Hepatocyte (in vitro differentiated cells): ENCODE measurements around the gene OPCML.

Experiments
- CTCF ChIP-seq: fragments of 200-600 bp; sonication (generic); IDR thresholded peaks from 2 replicates; pipeline ENCODE4 v1.5.1; 2016; ENCODE audit warnings: antibody characterized with exemption, mild to moderate bottlenecking; ENCODE audit not compliant: poor library complexity
- EZH2 ChIP-seq: fragments of 200-600 bp; sonication (generic); IDR thresholded peaks from 2 replicates; pipeline ENCODE4 v1.6.1; 2016; ENCODE audit warnings: antibody characterized with exemption, mild to moderate bottlenecking, borderline replicate concordance

DNA sequence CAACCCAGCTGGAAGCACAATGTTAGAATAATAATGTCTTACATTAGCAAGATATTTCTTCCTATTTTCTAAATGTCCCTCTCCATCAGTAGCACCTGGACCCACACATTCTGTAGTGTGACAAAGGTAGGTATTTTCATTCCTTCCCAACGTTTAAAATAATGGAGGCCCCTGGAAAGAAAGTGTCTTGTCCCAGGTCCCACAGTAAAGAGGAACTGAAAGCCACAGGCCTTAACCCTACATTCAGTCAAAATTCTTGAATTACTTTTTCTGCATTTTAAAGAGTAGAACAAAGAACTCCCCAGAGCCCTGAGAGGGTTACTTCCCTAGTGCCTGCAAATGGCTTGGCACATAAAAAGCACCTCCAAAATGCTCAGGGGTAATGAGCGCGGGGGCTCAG is 26.3 kb downstream of the OPCML start:
- TF ChIP-seq CTCF: no peak
- TF ChIP-seq EZH2: no peak
